HEK293 (cell line): Measurements from ENCODE around the gene ANO7.

Source experiments
- CTCF ChIA-PET: fragments of 350-600 bp; formaldehyde crosslinking; extraction: SDS; loops from one replicate; lab custom pipeline; 2021; ENCODE audit warnings: antibody characterized with exemption; lab: Yijun Ruan, JAX
- POLR2A ChIA-PET: fragments of 300-600 bp; formaldehyde crosslinking; extraction: SDS; loops from one replicate; lab custom pipeline; 2020; ENCODE audit warnings: antibody characterized with exemption, inconsistent platforms; lab: Yijun Ruan, JAX
- H3K27ac ChIP-seq: fragments of 200-500 bp; sonication (Bioruptor generic); 2 replicates; pipeline ENCODE4 v1.5.1; 2014; ENCODE audit warnings: low read depth, low read length, control low read depth, inconsistent platforms; ENCODE audit errors: extremely low read depth
- H3K36me3 ChIP-seq, 2 experiments: fragments of 200-500 bp in 1 of 2; sonication (Bioruptor generic) in 1 of 2; 1 replicate in 1 of 2; 2 replicates in 1 of 2; pipeline ENCODE4 v1.5.1; 2014 to 2017; ENCODE audit warnings: inconsistent platforms in 2 of 2, low read length in 2 of 2; ENCODE audit not compliant: control insufficient read depth in 2 of 2, insufficient read depth in 1 of 2
- H3K4me1 ChIP-seq: fragments of 200-500 bp; sonication (Bioruptor generic); 2 replicates; pipeline ENCODE4 v1.5.1; 2014; ENCODE audit warnings: mild to moderate bottlenecking, low read length, inconsistent platforms; ENCODE audit not compliant: control insufficient read depth, insufficient read depth
- H3K4me3 ChIP-seq: 2 replicates; pipeline ENCODE4 v1.5.1; 2011; ENCODE audit warnings: low read depth, mild to moderate bottlenecking, control low read depth, low read length, moderate library complexity
- H3K9me3 ChIP-seq: fragments of 200-500 bp; sonication (Bioruptor generic); 2 replicates; pipeline ENCODE4 v1.5.1; 2014; ENCODE audit warnings: low read depth, low read length, inconsistent platforms; ENCODE audit not compliant: control insufficient read depth, insufficient read depth
- GLIS2 ChIP-seq: fragments of 450-650 bp; formaldehyde crosslinking; IDR thresholded peaks from 2 replicates; pipeline ENCODE4 v1.5.1; 2016; ENCODE audit warnings: missing biosample characterization, missing genetic modification characterization
- KLF1 ChIP-seq: fragments of 450-650 bp; formaldehyde crosslinking; IDR thresholded peaks from 2 replicates; pipeline ENCODE4 v1.5.1; 2016; ENCODE audit warnings: missing biosample characterization, missing genetic modification characterization
- KLF9 ChIP-seq: fragments of 450-650 bp; formaldehyde crosslinking; IDR thresholded peaks from 2 replicates; pipeline ENCODE4 v1.5.1; 2016; ENCODE audit warnings: missing biosample characterization, missing genetic modification characterization, low read depth
- MYNN ChIP-seq: fragments of 450-650 bp; formaldehyde crosslinking; IDR thresholded peaks from 2 replicates; pipeline ENCODE4 v1.5.1; 2016; ENCODE audit warnings: missing biosample characterization, missing genetic modification characterization, borderline replicate concordance
- PRDM1 ChIP-seq: fragments of 450-650 bp; formaldehyde crosslinking; IDR thresholded peaks from 2 replicates; pipeline ENCODE4; 2016; ENCODE audit warnings: missing biosample characterization, missing genetic modification characterization
- SALL2 ChIP-seq: fragments of 450-650 bp; formaldehyde crosslinking; IDR thresholded peaks from 2 replicates; pipeline ENCODE4 v1.5.0; 2017; ENCODE audit warnings: missing biosample characterization, mild to moderate bottlenecking, missing genetic modification characterization, borderline replicate concordance
- SCRT2 ChIP-seq: fragments of 450-650 bp; formaldehyde crosslinking; IDR thresholded peaks from 2 replicates; pipeline ENCODE4 v1.5.1; 2016; ENCODE audit warnings: missing biosample characterization, missing genetic modification characterization
- SP3 ChIP-seq: fragments of 450-650 bp; formaldehyde crosslinking; IDR thresholded peaks from 2 replicates; pipeline ENCODE4 v1.5.1; 2016; ENCODE audit warnings: missing biosample characterization, missing genetic modification characterization
- WT1 ChIP-seq: fragments of 450-650 bp; formaldehyde crosslinking; IDR thresholded peaks from 2 replicates; pipeline ENCODE4 v1.5.1; 2016; ENCODE audit warnings: missing biosample characterization, missing genetic modification characterization
- ZBTB21 ChIP-seq: fragments of 450-650 bp; formaldehyde crosslinking; IDR thresholded peaks from 2 replicates; pipeline ENCODE4 v1.5.1; 2017; ENCODE audit warnings: missing biosample characterization, missing genetic modification characterization
- ZBTB7A ChIP-seq: fragments of 450-650 bp; formaldehyde crosslinking; IDR thresholded peaks from 2 replicates; pipeline ENCODE4 v1.5.1; 2016; ENCODE audit warnings: low read depth, missing biosample characterization, missing genetic modification characterization
- ZEB2 ChIP-seq: fragments of 450-650 bp; formaldehyde crosslinking; IDR thresholded peaks from 2 replicates; pipeline ENCODE4 v1.5.1; 2016; ENCODE audit warnings: missing biosample characterization, missing genetic modification characterization
- ZNF133 ChIP-seq: fragments of 450-650 bp; formaldehyde crosslinking; IDR thresholded peaks from 2 replicates; pipeline ENCODE4 v1.5.1; 2016; ENCODE audit warnings: missing biosample characterization, missing genetic modification characterization
- ZNF155 ChIP-seq: fragments of 450-650 bp; formaldehyde crosslinking; IDR thresholded peaks from 2 replicates; pipeline ENCODE4 v1.5.1; 2016; ENCODE audit warnings: missing biosample characterization, missing genetic modification characterization
- ZNF174 ChIP-seq: fragments of 450-650 bp; formaldehyde crosslinking; IDR thresholded peaks from 2 replicates; pipeline ENCODE4 v1.5.0; 2017; ENCODE audit warnings: missing biosample characterization, mild to moderate bottlenecking, missing genetic modification characterization
- ZNF521 ChIP-seq: fragments of 450-650 bp; formaldehyde crosslinking; IDR thresholded peaks from 2 replicates; pipeline ENCODE4 v1.5.1; 2017; ENCODE audit warnings: missing biosample characterization, mild to moderate bottlenecking, missing genetic modification characterization
- ZNF585B ChIP-seq: fragments of 450-650 bp; formaldehyde crosslinking; IDR thresholded peaks from 2 replicates; pipeline ENCODE4 v1.5.1; 2016; ENCODE audit warnings: missing biosample characterization, missing genetic modification characterization
- ZNF776 ChIP-seq: fragments of 450-650 bp; formaldehyde crosslinking; IDR thresholded peaks from 2 replicates; pipeline ENCODE4 v1.5.0; 2017; ENCODE audit warnings: missing biosample characterization, missing genetic modification characterization, borderline replicate concordance
- ZNF837 ChIP-seq: fragments of 450-650 bp; formaldehyde crosslinking; IDR thresholded peaks from 2 replicates; pipeline ENCODE4 v1.5.1; 2016; ENCODE audit warnings: missing biosample characterization, missing genetic modification characterization
- ZSCAN16 ChIP-seq: fragments of 450-650 bp; formaldehyde crosslinking; IDR thresholded peaks from 2 replicates; pipeline ENCODE4 v1.5.1; 2016; ENCODE audit warnings: missing biosample characterization, missing genetic modification characterization
- TF ChIP-seq, protein P1 (sequence below): fragments of 450-650 bp; formaldehyde crosslinking; conservative IDR thresholded peaks from 2 replicates; pipeline ENCODE4 v1.5.1; 2016; ENCODE audit warnings: low read depth, missing biosample characterization, missing genetic modification characterization
- TF ChIP-seq, protein P2 (sequence below): fragments of 450-650 bp; formaldehyde crosslinking; IDR thresholded peaks from 2 replicates; pipeline ENCODE4 v1.5.1; 2017; ENCODE audit warnings: missing biosample characterization, missing genetic modification characterization
- TF ChIP-seq, protein P3 (sequence below): fragments of 450-650 bp; formaldehyde crosslinking; IDR thresholded peaks from 2 replicates; pipeline ENCODE4 v1.5.1; 2016; ENCODE audit warnings: missing biosample characterization, missing genetic modification characterization
- TF ChIP-seq, protein P4 (sequence below): fragments of 450-650 bp; formaldehyde crosslinking; conservative IDR thresholded peaks from 2 replicates; pipeline ENCODE4 v1.5.1; 2016; ENCODE audit warnings: low read depth, missing biosample characterization, missing genetic modification characterization

ANO7 gene

DNA sequence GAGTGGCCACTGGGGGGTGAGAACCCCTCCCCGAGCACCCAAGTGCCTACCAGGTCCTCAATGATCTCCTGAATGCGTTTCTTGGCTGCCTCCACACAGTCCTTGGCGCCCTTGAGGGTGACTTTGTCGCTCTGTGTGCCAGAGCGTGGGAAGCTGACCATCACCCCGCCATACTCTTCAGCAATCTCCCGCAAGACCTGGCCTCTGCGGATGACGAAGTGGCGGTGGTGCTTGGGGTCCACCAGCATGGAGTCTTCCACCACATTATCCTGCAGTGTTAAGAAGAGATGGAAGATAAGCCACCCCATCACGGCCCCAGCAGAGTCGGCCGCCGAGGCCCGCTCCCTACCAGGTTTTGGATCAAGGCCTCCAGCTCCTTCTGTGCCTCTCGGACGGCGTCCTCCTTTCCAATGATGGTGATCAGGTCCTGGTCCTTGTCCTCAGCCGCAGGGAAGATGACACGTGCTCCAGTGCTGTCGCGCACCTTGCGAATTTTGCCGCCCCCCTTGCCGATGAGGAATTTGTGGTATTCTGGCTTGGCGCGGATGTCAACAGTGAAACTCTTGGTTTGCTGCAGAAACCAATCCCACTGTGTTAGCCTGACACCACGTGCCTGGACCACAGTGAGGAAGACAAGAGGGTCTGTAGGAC lies 51.2 kb downstream of the ANO7 start:
- Histone ChIP-seq H3K36me3 (peaks cover 25 to 98% of the 10 kb centered on the region in 2 experiments), H3K9me3 (no peaks in the 10 kb centered on the region)
- TF ChIP-seq MYNN (tag by site-specific recombination) (no peak), ZEB2 (tag by site-specific recombination) (no peak), SP3 (no peak), ZNF521 (tag by site-specific recombination) (no peak), ZNF174 (tag by site-specific recombination) (no peak)
- TF ChIP-seq, protein P1, sequence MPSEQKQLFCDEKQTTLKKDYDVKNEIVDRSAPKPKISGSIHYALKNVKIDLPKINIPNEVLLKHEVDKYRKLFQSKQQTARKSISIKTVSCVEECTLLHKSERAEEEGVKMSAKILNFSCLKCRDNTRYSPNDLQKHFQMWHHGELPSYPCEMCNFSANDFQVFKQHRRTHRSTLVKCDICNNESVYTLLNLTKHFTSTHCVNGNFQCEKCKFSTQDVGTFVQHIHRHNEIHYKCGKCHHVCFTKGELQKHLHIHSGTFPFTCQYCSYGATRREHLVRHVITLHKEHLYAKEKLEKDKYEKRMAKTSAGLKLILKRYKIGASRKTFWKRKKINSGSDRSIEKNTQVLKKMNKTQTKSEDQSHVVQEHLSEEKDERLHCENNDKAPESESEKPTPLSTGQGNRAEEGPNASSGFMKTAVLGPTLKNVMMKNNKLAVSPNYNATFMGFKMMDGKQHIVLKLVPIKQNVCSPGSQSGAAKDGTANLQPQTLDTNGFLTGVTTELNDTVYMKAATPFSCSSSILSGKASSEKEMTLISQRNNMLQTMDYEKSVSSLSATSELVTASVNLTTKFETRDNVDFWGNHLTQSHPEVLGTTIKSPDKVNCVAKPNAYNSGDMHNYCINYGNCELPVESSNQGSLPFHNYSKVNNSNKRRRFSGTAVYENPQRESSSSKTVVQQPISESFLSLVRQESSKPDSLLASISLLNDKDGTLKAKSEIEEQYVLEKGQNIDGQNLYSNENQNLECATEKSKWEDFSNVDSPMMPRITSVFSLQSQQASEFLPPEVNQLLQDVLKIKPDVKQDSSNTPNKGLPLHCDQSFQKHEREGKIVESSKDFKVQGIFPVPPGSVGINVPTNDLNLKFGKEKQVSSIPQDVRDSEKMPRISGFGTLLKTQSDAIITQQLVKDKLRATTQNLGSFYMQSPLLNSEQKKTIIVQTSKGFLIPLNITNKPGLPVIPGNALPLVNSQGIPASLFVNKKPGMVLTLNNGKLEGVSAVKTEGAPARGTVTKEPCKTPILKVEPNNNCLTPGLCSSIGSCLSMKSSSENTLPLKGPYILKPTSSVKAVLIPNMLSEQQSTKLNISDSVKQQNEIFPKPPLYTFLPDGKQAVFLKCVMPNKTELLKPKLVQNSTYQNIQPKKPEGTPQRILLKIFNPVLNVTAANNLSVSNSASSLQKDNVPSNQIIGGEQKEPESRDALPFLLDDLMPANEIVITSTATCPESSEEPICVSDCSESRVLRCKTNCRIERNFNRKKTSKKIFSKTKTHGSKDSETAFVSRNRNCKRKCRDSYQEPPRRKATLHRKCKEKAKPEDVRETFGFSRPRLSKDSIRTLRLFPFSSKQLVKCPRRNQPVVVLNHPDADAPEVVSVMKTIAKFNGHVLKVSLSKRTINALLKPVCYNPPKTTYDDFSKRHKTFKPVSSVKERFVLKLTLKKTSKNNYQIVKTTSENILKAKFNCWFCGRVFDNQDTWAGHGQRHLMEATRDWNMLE (tag by site-specific recombination): no peak
- TF ChIP-seq, all 188 proteins: peak for 0
- Histone ChIP-seq H3K4me3 (no peak overlapping the region), H3K4me1 (no peaks in the 10 kb centered on the region), H3K27ac (no peak overlapping the region)
- ChIA-PET CTCF (no interaction called here), POLR2A (no interaction called here)

DNA sequence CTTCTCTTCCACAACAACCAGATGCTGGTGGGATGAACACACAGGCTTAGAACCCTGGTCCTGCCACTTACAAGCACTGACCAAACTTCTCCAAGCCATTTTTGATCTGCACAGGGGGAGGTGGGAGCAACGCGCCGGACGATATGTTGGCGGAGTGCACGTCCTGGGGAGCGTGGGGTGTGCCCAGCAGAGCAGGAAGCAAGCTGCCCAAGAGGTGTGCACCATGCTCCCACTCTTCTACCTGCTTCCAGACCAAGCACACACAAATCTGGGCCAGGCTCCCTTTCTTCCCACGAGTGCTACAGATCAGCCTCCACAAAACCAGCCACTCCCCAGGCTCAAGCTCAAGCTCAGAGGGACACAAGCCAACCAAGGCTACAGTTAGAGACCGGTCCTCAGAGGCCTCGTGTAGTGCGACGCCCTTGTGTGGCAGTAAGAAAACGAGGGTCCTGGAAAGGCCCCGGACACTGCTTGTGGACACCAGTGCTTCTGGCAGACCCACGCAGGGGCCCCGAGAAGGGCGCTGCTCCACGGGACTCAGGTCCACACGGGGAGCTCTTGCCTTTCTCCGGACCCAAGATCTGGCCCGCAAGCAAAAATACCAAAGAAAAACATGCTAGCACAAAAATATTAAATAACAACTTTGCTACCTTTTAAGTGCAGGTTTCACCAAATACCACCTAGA lies 52.0 kb downstream of the ANO7 start:
- no peak overlapping the region for H3K27ac ChIP-seq
- peaks cover 33 to 98% of the 10 kb centered on the region in 2 experiments for H3K36me3 ChIP-seq
- H3K4me1 ChIP-seq: no peaks in the 10 kb centered on the region
- no peak overlapping the region for H3K4me3 ChIP-seq
- ChIA-PET POLR2A (no interaction called here), CTCF (no interaction called here)
- no peaks in the 10 kb centered on the region for H3K9me3 ChIP-seq
- no peak for TF ChIP-seq ZNF133 (tag by site-specific recombination)
- no peak for TF ChIP-seq ZNF585B (tag by site-specific recombination)
- no peak for TF ChIP-seq KLF9 (tag by site-specific recombination)
- TF ChIP-seq, protein P2, sequence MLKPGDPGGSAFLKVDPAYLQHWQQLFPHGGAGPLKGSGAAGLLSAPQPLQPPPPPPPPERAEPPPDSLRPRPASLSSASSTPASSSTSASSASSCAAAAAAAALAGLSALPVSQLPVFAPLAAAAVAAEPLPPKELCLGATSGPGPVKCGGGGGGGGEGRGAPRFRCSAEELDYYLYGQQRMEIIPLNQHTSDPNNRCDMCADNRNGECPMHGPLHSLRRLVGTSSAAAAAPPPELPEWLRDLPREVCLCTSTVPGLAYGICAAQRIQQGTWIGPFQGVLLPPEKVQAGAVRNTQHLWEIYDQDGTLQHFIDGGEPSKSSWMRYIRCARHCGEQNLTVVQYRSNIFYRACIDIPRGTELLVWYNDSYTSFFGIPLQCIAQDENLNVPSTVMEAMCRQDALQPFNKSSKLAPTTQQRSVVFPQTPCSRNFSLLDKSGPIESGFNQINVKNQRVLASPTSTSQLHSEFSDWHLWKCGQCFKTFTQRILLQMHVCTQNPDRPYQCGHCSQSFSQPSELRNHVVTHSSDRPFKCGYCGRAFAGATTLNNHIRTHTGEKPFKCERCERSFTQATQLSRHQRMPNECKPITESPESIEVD: no peak
- TF ChIP-seq, protein P3, sequence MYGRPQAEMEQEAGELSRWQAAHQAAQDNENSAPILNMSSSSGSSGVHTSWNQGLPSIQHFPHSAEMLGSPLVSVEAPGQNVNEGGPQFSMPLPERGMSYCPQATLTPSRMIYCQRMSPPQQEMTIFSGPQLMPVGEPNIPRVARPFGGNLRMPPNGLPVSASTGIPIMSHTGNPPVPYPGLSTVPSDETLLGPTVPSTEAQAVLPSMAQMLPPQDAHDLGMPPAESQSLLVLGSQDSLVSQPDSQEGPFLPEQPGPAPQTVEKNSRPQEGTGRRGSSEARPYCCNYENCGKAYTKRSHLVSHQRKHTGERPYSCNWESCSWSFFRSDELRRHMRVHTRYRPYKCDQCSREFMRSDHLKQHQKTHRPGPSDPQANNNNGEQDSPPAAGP (tag by site-specific recombination): no peak
- TF ChIP-seq PRDM1 (tag by site-specific recombination): no peak
- TF ChIP-seq ZNF776 (tag by site-specific recombination): no peak
- TF ChIP-seq KLF1 (tag by site-specific recombination): no peak
- TF ChIP-seq WT1 (tag by site-specific recombination): no peak
- TF ChIP-seq SCRT2 (tag by site-specific recombination): no peak
- no peak for TF ChIP-seq ZNF155 (tag by site-specific recombination)
- TF ChIP-seq, protein P4, sequence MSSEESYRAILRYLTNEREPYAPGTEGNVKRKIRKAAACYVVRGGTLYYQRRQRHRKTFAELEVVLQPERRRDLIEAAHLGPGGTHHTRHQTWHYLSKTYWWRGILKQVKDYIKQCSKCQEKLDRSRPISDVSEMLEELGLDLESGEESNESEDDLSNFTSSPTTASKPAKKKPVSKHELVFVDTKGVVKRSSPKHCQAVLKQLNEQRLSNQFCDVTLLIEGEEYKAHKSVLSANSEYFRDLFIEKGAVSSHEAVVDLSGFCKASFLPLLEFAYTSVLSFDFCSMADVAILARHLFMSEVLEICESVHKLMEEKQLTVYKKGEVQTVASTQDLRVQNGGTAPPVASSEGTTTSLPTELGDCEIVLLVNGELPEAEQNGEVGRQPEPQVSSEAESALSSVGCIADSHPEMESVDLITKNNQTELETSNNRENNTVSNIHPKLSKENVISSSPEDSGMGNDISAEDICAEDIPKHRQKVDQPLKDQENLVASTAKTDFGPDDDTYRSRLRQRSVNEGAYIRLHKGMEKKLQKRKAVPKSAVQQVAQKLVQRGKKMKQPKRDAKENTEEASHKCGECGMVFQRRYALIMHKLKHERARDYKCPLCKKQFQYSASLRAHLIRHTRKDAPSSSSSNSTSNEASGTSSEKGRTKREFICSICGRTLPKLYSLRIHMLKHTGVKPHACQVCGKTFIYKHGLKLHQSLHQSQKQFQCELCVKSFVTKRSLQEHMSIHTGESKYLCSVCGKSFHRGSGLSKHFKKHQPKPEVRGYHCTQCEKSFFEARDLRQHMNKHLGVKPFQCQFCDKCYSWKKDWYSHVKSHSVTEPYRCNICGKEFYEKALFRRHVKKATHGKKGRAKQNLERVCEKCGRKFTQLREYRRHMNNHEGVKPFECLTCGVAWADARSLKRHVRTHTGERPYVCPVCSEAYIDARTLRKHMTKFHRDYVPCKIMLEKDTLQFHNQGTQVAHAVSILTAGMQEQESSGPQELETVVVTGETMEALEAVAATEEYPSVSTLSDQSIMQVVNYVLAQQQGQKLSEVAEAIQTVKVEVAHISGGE (tag by site-specific recombination): no peak
- no peak for TF ChIP-seq SALL2 (tag by site-specific recombination)
- no peak for TF ChIP-seq ZBTB7A (tag by site-specific recombination)
- TF ChIP-seq GLIS2 (tag by site-specific recombination): no peak
- TF ChIP-seq ZSCAN16 (tag by site-specific recombination): no peak
- no peak for TF ChIP-seq ZBTB21 (tag by site-specific recombination)
- TF ChIP-seq ZNF837: no peak
